IPS-20b (cell line): Measurements from ENCODE around the gene GTF2A2.

ENCODE experiments used
- H3K27ac ChIP-seq: one replicate; pipeline ENCODE4 v1.5.1; 2013; ENCODE audit warnings: low read length
- H3K27me3 ChIP-seq: 2 replicates; pipeline ENCODE4 v1.6.1; 2013; ENCODE audit warnings: mild to moderate bottlenecking, low read length, inconsistent platforms; ENCODE audit not compliant: insufficient read depth
- H3K36me3 ChIP-seq: 2 replicates; pipeline ENCODE4 v1.6.1; 2013; ENCODE audit warnings: low read depth, mild to moderate bottlenecking, inconsistent platforms, low read length, moderate library complexity; ENCODE audit not compliant: insufficient read depth
- H3K4me1 ChIP-seq: 2 replicates; pipeline ENCODE4 v1.6.1; 2013; ENCODE audit warnings: mild to moderate bottlenecking, control low read depth, inconsistent platforms, low read length, moderate library complexity; ENCODE audit not compliant: insufficient read depth
- H3K4me3 ChIP-seq: 2 replicates; pipeline ENCODE4 v1.5.1; 2013; ENCODE audit warnings: mild to moderate bottlenecking, low read length, inconsistent platforms
- H3K9ac ChIP-seq: 2 replicates; pipeline ENCODE4 v1.6.1; 2013; ENCODE audit warnings: low read depth, mild to moderate bottlenecking, inconsistent platforms, low read length, moderate library complexity
- H3K9me3 ChIP-seq: 2 replicates; pipeline ENCODE4 v1.6.1; 2013; ENCODE audit warnings: mild to moderate bottlenecking, low read depth, low read length, inconsistent platforms; ENCODE audit not compliant: insufficient read depth

Gene GTF2A2

DNA sequence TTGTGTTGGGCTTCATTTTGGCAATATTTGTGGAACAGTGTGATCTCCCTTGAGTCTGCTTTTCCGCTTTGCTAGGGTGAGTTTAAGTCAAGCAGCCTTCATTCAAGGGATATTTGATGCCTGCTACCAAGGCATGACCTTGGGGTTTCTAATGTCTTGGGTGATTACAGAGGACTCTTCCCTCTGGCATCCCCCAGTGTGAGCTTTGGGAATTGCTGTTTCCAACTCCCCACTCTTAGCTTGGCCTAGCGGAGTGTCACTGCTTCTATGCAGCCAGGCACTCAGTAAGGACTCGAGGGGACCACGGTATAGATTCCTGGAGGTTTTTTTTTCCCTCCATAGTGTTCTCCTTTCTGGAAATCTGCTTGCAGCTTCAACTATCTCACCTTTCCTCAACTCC is 24.6 kb downstream of the GTF2A2 start:
- H3K27me3 ChIP-seq = no peaks in the 10 kb centered on the region
- H3K9me3 ChIP-seq = no peaks in the 10 kb centered on the region
- 0 out of 2 replicates have a peak, but pooled peaks cover 4% of the 10 kb centered on the region for H3K36me3 ChIP-seq
- no peak overlapping the region for H3K9ac ChIP-seq
- H3K27ac ChIP-seq = no peak overlapping the region
- no peak overlapping the region for H3K4me3 ChIP-seq
- H3K4me1 ChIP-seq = no peaks in the 10 kb centered on the region

DNA sequence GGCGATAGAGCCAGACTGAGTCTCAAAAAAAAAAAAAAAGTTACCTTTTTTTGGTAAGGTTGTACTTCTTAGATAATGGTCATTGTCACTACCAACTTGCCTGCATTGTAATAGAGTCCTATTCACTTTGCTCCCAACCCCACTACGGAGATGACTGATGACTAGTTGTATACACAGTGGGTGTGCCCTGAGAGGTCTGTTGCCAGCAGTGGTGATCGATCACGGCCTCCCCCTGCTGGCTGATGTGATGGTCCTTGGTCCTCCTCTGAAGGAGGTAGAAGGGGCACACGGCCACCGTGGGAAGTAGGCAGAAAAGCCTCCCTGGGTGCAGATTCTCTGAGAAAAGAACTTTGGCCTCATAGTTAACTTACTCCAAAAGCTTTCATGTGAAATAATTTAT is 35.0 kb downstream of the GTF2A2 start:
- no peak overlapping the region for H3K9ac ChIP-seq
- no peaks in the 10 kb centered on the region for H3K9me3 ChIP-seq
- H3K36me3 ChIP-seq = no peaks in the 10 kb centered on the region
- H3K4me3 ChIP-seq = no peak overlapping the region
- H3K4me1 ChIP-seq = no peaks in the 10 kb centered on the region
- H3K27ac ChIP-seq = no peak overlapping the region
- no peaks in the 10 kb centered on the region; the same call in 1 of the 2 replicates for H3K27me3 ChIP-seq

DNA sequence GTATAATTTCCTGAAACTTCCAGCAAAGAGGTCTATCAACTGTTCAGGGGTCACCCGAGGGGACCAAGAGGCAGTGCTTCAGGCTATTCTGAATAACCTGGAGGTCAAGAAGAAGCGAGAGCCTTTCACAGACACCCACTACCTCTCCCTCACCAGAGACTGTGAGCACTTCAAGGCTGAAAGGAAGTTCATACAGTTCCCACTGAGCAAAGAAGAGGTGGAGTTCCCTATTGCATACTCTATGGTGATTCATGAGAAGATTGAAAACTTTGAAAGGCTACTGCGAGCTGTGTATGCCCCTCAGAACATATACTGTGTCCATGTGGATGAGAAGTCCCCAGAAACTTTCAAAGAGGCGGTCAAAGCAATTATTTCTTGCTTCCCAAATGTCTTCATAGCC is 38.9 kb downstream of the GTF2A2 start:
- Histone ChIP-seq H3K4me1 (no peaks in the 10 kb centered on the region), H3K36me3 (no peaks in the 10 kb centered on the region), H3K27ac (no peak overlapping the region), H3K9me3 (no peaks in the 10 kb centered on the region), H3K27me3 (no peaks in the 10 kb centered on the region; the same call in 1 of the 2 replicates), H3K9ac (no peak overlapping the region), H3K4me3 (no peak overlapping the region)

DNA sequence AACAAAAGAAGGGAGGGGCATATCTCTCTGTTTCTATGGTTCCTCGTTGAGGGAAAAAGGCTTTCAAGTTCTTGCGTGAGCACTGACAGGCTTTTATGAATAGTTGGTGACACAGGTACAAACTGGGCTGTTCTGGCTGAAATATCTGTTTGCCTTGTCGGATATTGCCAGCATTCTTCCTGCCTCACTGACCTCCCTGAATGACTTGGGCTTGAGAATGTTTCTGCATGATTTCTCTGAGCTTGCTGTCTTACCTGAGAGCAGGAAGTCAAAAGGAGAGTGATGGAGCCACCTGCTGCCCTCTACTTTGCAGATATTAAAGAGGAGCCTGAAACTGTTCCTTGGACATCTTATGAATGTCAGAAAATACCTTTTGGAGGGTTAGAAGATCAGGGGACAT is 40.9 kb downstream of the GTF2A2 start:
- no peaks in the 10 kb centered on the region for H3K36me3 ChIP-seq
- H3K9ac ChIP-seq = no peak overlapping the region
- no peak overlapping the region for H3K27ac ChIP-seq
- no peak overlapping the region for H3K4me3 ChIP-seq
- no peaks in the 10 kb centered on the region for H3K4me1 ChIP-seq
- H3K9me3 ChIP-seq = no peaks in the 10 kb centered on the region
- H3K27me3 ChIP-seq = no peaks in the 10 kb centered on the region; the same call in 1 of the 2 replicates

DNA sequence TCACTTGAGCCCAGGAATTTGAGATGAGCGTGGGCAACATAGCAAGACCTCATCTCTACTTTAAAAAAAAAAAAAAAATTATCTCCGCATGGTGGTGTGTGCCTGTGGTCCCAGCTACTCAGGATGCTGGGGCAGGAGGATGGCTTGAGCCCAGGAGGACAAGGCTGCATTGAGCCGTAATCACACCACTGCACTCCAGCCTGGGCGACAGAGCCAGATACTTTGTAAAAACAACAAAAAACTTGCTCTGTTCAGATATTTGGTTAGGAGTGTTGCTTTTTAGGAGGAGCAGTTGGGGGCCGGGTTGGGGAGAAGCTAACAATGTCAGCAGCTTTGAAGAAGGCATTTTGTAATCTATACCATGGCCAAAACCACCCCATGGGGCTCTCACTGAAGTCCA is 41.7 kb downstream of the GTF2A2 start:
- Histone ChIP-seq H3K9ac (no peak overlapping the region), H3K9me3 (no peaks in the 10 kb centered on the region), H3K4me3 (no peak overlapping the region), H3K36me3 (no peaks in the 10 kb centered on the region), H3K27me3 (no peaks in the 10 kb centered on the region; the same call in 1 of the 2 replicates), H3K4me1 (no peaks in the 10 kb centered on the region), H3K27ac (no peak overlapping the region)

DNA sequence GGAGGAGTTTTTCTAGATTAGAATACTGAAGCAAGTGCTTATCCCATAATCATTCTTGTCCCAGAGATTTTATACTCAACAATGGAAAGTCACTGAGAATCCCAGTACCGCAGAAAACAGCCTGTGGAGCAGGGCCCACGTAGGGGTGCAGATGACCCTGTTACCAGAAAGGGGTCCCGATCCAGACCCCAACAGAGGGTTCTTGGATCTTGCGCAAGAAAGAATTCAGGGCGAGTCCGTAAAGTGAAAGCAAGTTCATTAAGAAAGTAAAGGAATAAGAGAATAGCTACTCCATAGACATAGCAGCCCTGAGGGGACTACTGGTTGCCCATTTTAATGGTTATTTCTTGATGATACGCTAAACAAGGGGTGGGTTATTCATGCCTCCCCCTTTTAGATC is 43.2 kb downstream of the GTF2A2 start:
- Histone ChIP-seq H3K4me3 (no peak overlapping the region), H3K36me3 (no peaks in the 10 kb centered on the region), H3K27ac (no peak overlapping the region), H3K27me3 (no peaks in the 10 kb centered on the region; the same call in 1 of the 2 replicates), H3K4me1 (no peaks in the 10 kb centered on the region), H3K9me3 (no peaks in the 10 kb centered on the region), H3K9ac (no peak overlapping the region)

DNA sequence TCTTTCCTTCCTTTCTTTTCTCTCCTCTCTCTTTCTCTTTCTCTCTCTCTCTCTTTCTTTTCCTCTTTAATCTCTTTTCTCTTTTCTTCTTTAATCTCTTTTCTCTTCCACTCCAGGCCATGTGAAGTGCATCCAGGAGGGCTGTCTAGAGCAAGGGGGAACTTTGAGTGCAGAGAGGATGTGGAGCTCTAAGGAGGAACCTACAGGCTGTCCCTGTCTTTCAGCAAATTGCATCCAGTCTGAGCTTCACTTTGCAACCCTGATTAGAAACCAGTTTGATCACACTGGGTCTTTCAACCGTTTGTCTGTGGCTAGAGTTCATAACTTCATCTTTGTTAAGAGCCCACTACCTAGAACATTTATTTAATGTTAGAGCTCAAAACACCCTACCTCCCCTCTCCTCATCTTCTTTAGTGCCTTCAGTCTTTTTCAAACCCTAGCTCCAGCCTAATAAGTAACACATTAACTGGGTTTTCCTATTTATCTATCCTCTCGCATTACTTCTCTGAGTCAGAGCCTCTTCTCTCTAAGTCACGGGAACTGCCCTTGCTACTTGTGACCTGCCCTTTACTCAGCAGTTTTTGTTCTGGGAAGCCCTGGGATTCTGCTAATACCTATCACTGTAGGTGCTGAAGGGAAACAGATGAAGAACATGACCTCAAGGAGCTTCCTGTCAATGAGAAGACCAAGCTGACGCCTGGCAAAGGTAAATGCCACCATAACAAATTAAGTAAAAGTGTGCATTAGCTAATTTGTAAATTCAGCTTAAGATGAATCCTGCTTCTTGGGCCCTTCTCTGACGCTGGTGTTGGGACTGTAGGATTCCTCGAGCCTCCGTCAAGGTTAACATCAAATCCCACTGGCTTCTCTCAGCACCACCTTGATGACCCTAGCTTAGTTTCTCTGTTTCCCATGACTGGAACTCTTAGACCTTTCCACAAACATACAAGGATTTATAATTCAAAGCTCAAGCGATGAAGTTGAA is 45.7 kb downstream of the GTF2A2 start, which contains the start of gene GCNT3:
Gene GCNT3, plus strand, starts transcription at position 508 of the 985 bp plus-strand sequence. CDS start 6,456 bp downstream, outside the sequence.
- Histone ChIP-seq H3K9ac (no peak within 1 kb of the TSS), H3K4me3 (no peak within 1 kb of the TSS), H3K27me3 (no peaks in the 10 kb centered on the region; the same call in 1 of the 2 replicates), H3K36me3 (no peaks in the 10 kb centered on the region), H3K4me1 (no peaks in the 10 kb centered on the region), H3K27ac (no peak within 1 kb of the TSS), H3K9me3 (no peaks in the 10 kb centered on the region)

DNA sequence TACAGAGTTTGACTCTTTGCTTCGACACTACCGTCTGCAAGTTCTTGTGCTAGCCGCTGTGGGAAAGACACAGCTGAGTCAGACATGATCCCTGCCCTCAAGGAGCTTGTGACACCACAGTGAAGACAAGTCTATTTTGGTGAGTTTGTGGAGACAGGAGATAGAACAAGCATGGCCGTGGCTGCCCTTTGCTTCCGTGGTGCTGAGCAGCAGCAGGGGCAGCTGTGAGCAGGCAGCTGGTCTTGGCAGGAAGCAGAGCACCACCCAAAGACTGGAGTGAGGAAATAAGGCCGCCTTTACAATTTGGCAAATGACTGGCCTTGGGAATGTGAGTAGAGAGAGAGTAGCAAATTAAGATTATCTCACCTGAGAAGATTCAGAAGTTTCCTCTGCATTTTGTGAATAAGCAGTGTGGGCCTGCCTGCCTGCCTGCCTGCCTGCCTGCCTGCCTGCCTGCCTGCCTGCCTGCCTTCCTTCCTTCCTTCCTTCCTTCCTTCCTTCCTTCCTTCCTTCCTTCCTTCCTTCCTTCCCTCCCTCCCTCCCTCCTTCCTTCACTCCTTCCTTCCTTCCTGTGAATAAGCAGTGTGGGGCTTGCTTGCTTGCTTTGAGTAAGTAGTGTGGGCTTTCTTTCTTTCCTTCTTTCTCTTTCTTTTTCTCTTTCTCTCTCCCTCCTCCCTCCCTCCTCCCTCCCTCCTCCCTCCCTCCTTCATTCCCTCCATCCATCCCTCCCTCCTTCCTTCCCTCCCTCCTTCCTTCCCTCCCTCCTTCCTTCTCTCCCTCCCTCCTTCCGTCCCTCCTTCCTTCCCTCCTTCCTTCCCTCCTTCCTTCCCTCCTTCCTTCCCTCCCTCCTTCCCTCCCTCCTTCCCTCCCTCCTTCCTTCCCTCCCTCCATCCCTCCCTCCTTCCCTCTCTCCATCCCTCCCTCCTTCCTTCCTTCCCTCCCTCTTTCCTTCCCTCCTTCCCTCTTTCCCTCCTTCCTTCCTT is 47.3 kb downstream of the GTF2A2 start:
- Histone ChIP-seq H3K4me1 (no peaks in the 10 kb centered on the region), H3K27me3 (no peaks in the 10 kb centered on the region; the same call in 1 of the 2 replicates), H3K27ac (no peak overlapping the region), H3K9ac (no peak overlapping the region), H3K36me3 (no peaks in the 10 kb centered on the region), H3K4me3 (no peak overlapping the region), H3K9me3 (no peaks in the 10 kb centered on the region)

DNA sequence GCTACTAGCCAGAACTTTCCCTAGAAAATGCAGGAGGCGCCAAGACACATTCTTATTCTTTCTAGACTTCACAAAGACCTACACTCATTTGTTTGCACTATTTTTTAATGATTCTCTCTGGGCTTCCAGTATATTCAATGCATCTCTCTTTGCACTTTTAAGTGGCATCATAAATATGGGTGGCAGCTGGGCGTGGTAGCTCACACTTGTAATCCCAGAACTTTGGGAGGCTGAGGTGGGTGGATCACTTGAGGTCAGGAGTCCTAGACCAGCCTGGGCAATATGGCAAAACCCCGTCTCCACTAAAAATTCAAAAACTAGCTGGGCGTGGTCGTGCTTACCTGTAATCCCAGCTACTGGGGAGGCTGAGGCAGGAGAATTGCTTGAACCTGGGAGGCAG is 51.3 kb downstream of the GTF2A2 start:
- H3K9me3 ChIP-seq = peaks cover 10% of the 10 kb centered on the region
- no peak overlapping the region for H3K9ac ChIP-seq
- H3K4me1 ChIP-seq = no peaks in the 10 kb centered on the region
- H3K27ac ChIP-seq = no peak overlapping the region
- H3K27me3 ChIP-seq = no peaks in the 10 kb centered on the region
- no peaks in the 10 kb centered on the region for H3K36me3 ChIP-seq
- H3K4me3 ChIP-seq = no peak overlapping the region

DNA sequence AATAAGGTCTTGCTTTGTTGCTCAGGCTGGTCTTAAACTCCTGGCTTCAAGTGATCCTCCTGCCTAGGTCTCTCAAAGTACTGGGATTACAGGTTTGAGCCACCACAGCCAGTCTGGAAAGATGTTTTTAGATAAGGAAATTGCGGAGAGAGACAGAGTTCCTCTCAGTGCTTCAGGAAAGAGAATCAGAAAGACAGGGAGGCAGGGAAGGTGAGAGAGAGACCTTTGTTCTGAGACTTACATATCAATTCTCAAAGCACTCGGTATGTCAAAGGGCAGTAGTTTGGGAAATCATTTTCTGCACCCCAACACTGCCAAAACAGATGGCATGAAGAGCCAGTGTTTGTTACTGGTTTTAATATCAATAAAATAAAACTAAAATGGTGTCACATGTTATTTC is 58.9 kb downstream of the GTF2A2 start:
- no peaks in the 10 kb centered on the region for H3K27me3 ChIP-seq
- H3K27ac ChIP-seq = no peak overlapping the region
- H3K36me3 ChIP-seq = no peaks in the 10 kb centered on the region
- peaks cover 2% of the 10 kb centered on the region; the same call in 1 of the 2 replicates for H3K9me3 ChIP-seq
- H3K9ac ChIP-seq = no peak overlapping the region
- no peaks in the 10 kb centered on the region for H3K4me1 ChIP-seq
- H3K4me3 ChIP-seq = no peak overlapping the region

DNA sequence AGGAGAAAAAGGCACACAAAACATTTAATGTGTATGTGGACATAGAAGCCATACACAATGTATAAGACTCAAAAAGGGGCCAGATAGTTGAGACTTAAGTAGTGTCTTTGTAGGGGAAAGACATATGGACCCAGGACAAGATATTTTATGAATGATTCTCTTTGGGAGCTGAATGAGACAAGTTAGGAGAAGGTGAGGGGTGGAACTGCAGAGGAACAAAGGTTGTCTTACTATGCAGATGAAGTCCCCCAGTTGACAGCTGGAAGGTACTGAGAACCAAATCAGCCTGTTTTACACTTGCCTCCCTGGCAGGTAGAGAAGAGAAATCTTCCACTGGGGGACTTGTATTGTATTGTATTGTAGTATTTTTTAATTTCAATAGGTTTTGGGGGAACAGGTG is 60.7 kb downstream of the GTF2A2 start:
- H3K4me1 ChIP-seq = no peaks in the 10 kb centered on the region
- no peaks in the 10 kb centered on the region for H3K9me3 ChIP-seq
- H3K27me3 ChIP-seq = no peaks in the 10 kb centered on the region
- no peak overlapping the region for H3K4me3 ChIP-seq
- no peaks in the 10 kb centered on the region for H3K36me3 ChIP-seq
- H3K9ac ChIP-seq = no peak overlapping the region
- H3K27ac ChIP-seq = no peak overlapping the region
